SKM-1 (cell line): ENCODE results near the gene ANKRD36C.
"Not testable (repeated sequence)": the region's sequence is repeated elsewhere in the genome, so short reads cannot be mapped to it uniquely, and the experiment has no call there.

ENCODE experiments used
- DNase-seq: peaks from one replicate; lab custom pipeline; 2025; ENCODE audit not compliant: unreplicated experiment; lab: John Stamatoyannopoulos, UW

The ANKRD36C gene

DNA sequence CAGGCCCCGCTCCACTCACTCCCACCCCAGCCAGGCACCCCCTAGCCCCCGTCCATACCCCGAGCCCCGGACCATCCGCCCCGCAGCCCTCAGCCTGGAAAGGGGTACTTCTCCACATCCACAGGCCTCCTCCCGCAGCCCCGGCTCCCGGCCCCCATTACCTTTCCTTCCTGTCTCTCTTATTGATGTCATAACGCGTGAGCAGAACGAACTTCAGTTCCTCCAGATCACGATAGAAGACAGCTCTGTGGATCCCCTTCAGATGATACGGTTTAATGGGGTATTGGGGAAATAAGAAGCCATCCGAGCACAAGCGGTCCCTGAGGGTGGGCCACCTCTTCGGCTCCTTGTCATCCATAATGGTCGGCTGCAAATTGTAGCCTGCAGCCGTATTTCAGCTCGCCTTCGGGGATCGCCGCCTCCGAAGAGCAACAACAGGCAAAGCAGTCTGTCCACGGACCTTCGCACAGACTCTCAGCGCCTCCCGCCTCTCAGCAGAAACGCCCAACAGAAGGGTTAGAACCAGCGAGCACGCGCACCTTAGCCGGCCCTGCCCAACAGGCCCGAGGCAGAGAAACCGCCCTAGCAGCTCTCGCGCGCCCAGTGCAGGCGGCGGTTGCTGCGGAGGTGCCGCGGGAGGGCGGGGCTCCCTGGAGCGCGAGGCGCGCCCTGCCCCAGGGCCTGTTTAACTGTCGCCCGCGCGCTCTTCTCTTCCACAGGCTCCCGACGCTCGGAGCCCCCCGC lies at the start of gene ANKRD36C:
Gene ANKRD36C, minus strand, starts transcription at position 474 of the 744 bp plus-strand sequence. Its CDS starts 116 bp downstream, at position 358.
- DNase-seq, result not testable (repeated sequence)

DNA sequence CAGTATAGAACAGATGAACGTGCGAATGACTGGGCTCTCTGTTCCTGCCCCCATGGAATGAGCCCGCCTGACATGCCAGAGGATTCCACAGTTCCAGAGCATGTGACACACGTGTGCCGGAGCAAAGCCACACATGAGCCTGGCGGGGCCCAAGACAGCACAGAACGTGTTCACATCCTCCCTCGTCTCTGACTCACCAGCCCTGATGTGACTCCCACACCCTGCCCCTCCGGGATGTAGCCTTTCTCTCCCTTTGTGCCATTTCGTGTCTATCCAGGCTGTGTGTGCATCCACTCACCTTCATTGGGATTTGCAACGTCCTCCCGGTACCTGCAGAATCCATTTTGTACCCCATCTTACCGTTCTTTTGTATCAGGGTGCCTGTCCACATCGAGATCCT lies 43.9 kb upstream of the ANKRD36C start:
- not testable (repeated sequence) for DNase-seq

DNA sequence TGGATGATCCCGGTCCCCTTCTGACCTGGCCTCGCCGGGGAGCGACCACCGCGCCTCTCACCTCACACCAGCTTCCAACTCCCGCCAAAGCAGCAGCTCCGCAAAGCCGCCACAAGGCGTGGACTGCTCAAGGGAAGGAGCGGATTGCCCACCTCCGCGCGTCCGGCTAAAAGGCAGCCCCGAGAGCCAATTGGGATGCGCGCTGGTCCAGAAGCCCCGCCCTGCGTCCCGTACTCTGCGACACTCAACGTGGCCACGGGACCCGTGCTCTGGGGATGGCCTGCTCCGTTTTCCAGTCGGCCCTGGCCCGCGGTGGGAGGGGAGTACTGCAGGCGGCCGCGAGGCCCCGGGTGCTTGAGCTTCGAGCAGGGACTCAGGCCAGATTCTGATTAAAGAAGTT lies 43.2 kb upstream of the ANKRD36C start, which contains the start of gene GPAT2:
Gene GPAT2, minus strand, starts transcription at position 125 of the 400 bp plus-strand sequence. CDS start 2,557 bp downstream, outside the sequence.
- not testable (repeated sequence) for DNase-seq

DNA sequence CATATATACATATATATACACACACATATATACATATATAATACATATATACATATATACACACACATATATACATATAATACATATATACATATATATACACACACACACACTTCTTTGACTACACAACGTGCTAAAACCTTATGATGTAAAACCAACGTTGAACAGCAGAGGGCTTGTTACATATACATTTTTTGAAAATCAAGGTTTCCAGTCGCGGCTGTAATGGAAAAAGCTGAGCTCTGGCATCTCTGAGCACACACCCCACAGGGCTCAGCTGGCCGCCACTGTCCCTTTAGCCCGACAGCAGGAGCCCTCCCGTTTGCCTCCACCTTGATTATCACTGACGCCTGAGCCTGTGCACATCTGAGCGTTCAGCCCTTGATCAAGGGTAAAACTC lies 42.4 kb upstream of the ANKRD36C start:
- DNase-seq, result not testable (repeated sequence)

DNA sequence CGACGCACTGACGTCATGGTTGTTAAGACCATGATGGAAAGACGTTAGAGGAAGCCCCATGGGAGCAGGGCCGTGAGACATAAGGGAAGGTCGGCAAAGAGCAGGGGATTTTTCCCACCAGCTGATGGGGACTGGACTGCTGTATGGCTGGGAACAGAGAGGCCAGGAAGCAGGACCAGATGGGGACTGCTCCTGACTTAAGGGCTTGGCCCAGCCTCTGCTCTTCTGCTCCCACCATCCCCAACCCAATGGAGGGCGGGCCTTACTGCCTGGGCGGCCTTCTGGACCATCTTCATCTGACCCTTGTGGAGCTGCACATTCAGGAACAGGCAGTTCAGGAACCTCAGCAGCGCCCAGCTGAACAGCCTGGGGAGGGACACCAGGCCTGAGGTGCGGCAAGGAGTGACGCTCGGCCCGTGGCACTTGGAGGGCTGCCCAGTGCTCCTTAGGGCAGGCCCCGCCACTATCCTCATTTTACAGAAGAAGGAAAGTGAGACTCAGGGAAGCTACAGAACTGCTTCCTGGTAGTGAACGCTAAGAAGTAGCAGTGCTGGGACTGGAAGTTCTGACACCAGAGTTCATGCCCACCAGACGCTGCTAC lies 36.2 kb upstream of the ANKRD36C start:
- not testable (repeated sequence) for DNase-seq

DNA sequence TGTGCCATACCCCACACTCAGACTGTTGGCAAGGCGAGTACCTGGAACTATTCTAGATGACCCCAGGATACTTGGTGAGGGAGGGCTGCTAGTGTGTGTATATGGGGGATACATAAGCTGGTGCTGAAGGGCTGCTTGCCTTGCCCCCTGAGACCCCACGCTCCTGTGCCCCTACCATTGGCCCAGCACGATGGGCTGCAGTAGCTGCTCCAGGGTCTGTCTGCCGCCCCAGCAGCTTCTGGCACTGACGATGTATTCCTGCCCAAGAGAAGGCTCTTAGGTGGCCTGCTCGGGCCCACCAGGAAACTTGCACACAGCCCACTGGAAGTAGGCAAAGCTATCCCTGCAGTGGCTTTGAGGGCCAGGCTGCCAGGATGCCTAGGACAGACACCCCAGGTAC lies 34.1 kb upstream of the ANKRD36C start:
- not testable (repeated sequence) for DNase-seq

DNA sequence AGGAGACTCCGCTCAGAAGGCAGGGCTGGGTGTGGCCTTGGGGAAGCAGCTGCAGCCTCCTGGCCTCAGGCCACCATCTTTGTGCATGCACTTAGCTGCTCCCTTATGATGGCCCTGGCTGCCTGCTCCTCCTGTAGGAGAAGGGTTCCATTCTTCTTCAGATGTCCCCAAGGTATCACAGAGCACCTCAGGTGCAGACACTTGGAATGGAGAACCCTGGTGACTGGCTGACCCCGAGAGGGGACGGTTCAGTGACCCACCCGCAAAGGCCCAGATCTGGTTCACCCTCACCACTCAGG lies 33.5 kb upstream of the ANKRD36C start:
- DNase-seq, result no peak

DNA sequence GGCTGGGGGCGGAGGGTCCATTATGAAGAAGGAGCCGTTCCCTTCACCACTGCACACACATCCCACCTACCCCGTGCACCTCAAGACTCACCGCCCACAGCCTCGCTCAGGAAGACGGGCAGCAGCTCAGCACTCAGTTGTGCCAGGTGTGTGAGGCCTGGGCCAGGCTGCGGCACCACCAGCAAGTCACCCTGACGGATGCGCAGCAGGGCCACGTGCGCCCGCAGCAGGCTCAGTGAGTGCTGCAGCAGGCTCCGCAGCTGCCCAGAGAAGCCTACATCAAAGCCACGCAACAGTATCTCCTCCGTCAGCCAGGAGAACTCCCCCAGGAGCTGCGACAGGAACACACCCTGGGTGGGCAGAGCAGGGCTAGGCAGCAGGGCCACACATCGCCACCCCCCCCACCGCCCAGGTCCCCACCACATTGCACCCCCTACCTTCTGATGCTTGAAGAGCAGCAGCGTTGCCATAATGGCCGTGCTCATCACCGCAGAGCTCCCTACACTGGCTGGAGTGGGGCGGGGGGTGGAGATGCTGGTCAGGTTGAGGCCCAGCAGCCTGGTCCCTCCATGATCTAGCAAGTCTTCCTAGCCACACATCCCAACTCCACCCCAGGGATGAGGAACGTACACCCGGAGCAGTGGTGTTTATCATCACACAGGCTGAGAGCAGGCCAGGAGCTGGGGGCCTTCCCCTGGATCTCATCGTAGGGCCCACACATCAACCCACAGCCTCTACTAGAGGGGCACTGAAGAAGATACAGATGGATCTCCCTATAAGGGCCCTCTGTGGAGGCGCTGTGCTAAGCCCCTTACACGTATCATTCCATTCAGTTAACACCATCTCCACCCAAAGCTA lies 32.9 kb upstream of the ANKRD36C start:
- no peak for DNase-seq

DNA sequence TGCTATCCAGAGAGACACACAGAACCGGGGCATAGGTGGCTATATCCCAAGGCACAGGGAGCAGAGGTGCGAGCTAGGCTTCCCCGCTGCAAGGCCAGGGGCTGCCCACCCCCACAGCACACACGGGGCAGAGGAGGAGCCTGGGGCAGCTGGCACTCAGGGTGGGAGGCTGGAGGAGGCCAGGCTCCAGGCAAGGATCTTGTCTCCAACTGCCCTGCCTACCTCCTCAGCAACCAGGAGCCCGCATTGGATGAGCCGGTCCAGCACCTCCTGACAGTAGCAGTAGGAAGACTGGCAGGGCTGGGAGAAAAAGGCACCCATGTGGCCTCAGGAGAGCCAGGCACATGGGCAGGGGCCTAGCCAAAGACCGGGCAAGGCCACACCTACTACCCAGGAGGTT lies 32.1 kb upstream of the ANKRD36C start:
- DNase-seq, result not testable (repeated sequence)

DNA sequence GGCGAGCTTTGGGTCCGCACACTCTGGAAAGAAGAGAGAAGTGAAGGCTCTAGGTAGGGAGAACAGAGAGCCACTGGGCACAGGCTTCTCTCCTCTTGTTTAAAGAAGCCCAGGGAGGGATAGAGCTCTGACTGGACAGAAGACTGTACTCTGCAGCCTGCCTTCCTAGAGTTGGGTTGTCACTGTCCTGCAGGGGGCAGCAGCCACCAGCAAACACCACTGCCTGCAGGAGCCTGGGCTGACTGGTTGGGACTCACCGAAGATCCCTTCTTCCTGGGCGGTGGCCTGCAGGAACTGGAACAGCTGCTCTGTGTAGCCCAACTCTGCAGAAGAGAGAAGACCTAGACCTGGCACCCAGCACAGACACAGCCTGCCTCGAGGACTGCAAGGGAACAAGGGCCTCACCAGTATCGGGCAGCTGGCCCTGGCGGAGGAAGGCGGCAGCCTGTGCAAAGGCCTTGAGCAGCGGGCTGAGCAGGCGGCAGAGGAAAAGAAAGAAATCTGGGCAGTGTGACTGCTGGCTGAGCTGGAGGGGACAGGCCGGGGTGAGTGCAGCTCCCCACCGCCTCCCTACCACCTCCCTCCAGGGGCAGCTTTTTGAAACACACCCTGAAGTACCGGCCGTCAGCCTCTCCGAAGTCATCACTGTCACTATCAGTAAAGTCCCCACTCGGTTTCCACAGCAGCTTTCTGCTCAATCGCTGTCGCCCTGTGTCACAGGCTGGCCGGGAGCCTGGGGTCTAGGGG lies 31.2 kb upstream of the ANKRD36C start:
- DNase-seq, result not testable (repeated sequence)

DNA sequence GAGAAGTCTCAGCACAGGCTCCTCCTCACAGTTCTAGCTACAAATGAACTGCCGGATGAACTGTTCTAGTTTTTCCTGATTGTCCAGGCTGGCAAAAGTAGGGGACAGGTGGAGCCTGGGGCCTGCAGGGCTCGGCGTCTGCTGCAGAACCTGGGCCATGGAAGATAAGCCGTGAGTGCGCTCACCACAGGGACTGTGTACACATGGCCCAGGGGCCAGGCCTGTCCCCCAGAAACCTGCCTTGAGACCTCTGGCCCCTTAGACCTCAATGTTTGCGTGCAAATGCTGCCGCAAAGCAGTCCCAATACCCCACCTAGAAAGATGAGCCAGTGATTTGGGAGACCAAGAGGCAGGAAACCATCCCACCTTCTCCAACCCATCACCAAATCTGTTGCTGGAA lies 30.5 kb upstream of the ANKRD36C start:
- DNase-seq, result not testable (repeated sequence)

DNA sequence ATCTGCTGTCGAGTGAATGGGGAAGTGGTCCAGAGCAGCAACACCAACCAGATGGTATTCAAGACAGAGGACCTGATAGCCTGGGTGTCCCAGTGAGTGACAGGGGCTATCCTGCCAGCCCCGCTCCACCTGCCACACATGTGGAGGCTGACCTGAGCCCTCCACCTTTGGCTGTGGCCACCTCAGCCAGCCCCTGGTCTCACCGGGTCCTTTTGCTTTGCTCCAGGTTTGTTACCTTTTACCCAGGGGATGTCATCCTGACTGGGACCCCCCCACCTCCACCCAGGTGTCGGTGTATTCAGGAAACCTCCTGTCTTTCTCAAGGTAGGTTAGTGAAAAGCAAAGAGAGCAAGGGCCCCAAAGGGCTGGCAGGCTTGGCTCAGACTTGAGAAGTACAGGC lies 29.5 kb upstream of the ANKRD36C start:
- DNase-seq, result not testable (repeated sequence)

DNA sequence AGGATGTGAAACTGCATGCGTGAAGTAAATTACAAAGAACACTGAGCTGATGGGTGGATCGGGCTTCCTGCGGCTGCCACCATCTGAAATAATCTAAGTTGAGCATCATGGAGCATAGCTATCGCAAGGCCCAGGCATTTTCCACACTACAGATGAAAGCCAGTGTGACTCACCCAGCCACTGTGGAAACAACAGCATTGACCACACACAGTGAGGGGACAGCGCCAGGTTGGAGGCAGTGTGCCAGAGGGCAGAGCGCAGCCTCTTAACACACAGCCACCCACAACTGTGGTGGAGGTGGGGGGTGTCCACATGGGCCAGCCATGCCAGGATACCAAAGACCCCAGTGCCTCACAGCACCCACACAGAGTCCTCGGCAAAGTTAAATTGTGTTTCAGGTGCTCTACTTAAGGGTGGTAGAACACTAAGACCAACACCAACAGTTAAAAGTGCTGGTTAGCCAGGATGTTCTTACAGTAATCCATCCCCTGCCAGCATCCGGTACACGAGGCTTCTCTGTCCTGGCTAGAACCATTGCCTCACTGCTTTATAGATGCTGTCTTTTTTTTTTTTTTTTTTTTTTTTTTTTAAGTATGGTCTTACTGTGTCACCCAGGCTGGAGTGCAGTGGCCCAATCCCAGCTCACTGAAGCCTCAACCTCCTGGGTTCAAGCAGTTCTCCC lies 28.4 kb upstream of the ANKRD36C start:
- DNase-seq, result not testable (repeated sequence)

DNA sequence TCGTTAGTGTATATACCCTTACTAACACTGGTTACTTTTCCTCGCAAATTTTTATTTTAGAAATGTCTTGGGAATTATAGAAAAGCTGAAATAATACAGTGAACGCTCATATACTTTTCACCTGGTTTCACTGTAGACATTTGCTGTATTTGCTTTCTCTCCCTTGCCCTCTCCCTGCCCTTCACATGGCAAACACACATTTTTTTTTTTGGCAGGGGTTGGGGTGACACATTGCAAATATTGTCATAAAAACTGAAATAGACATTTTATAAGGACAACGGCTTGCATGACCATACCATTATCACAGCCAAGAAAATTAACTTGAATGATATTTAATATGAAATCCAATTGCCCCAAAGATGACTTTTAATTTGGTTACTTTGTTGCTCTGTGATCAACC lies 24.7 kb upstream of the ANKRD36C start:
- not testable (repeated sequence) for DNase-seq

DNA sequence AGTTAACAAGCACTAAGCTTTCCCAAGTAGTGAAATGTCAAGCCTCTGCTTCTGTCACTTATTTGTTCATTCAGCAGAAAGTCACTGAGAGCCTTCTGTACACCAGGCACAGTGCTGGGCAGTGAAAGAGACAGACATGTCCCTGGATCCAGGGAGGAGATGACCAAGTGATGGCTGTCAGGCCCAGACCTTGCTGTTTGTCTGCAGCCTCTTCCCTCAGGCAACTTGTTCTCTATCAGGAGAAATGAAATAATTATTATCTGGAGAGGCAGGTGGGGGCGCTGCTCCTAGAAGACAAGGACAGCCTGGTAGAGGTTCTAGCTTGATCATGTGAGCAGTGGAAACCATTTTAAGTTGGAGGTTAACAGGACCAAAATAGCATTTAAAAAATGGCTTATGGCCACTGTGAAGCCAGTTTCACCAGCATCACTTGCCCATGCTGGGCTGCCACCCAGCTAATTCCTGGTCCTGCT lies 21.2 kb upstream of the ANKRD36C start:
- DNase-seq, result not testable (repeated sequence)

DNA sequence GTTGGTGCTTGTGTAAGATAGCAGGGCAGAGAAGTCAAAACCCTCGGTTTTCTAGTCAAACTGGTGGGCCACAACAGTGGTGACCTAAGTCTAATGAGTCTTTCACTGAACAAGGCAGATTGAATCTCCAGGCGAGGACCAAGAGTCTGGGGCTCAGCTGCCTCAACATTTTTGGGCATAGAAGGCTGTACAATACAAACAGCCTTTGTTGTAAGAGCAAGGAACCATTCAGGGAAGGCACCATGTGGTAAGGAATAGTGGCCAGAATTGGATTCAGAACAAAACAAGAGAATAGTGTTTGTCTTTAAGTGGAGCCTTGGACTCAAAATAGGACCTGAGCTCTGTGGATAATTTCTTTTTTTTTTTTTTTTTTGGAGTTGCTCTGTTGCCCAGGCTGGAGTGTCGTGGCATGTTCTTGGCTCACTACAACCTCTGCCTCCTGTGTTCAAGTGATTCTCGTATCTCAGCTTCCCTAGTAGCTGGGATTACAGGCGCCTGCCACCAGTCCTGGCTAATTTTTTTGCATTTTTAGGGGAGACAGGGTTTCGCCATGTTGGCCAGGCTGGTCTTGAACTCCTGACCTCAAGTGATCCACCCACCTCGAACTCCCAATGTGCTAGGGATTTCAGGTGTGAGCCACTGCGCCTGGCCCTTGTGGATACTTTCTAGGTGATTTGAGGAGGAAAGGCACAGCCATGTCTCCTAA lies 20.6 kb upstream of the ANKRD36C start:
- not testable (repeated sequence) for DNase-seq

DNA sequence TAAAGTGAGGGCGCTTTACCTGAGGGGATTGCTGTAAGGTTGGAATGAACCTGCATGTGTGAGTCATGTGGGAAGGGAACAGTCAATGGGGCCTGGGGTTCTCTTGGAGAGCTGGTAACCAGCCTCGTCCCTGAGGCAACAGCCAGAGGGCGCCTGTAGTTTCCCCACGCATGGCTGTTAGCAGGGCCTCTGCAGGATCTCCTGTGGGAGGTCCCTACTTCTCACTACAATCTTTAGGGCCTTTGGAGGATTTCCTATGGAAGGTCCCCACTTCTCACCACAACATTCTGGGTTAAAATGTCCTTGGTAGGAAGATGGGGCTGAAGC lies 19.5 kb upstream of the ANKRD36C start:
- not testable (repeated sequence) for DNase-seq

DNA sequence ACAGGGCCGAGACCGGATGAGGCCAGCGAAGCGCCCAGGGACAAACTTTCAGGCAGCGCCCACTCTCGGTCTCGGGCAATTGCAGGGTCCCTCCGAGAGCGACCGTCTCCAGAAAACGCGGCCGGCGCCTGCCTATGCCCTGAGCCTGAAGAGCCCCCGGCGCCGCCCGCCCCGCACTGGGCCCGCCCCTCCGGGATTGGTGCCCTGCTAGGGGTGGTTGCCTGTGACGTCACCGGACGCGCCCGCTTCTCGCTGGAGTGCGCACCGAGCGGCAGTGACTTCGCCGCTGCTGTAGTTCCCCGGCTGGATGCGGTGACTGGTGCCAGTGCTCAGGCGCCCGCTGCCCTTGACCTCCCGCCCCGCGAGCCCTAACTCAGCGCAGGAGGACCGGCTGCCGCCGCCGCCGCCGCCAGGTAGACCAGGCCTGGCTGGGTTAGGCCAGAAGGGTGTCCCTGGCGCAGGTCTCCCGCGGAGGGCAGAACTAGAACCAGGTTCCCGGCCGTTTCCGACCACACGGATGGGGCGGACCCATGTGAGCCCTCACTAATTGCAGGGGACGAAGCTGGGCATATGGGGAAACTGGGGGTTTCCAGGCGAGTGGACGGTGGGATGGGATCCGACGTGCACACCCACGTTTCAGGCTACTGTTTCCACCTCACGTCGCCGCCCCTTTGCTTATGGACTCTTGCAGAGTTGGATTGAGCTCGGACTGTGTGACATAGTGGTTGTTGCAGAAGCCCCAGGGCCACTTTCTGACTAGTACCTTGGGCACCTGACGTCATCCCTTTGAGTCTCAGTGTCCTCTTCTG lies 18.9 kb upstream of the ANKRD36C start:
- DNase-seq, result not testable (repeated sequence)

DNA sequence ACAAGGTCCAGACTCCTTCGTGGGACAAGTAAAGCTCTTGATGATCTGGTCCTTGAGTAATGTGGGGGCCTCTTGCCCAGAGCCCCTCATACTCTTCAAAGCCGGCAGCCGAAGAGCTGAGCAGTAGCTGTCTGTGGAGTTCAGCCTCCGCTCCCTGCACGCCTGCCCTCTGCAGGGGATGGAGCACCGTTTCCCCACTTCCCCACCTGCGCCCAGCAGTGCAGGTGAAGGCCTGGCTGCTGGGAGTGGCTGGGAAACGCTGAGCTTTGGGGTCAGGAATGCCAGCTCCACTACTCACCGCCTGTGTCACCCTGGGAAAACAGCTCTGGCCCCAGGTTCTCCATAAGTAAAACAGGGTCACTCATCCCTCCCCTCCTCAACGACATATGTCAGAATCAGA lies 18.2 kb upstream of the ANKRD36C start:
- not testable (repeated sequence) for DNase-seq
